Fibroblast of mammary gland (primary cell): ENCODE results near the gene CPXM2.
A peak's percentile ranks its signal among the peaks of the same experiment; 100 is the strongest.

Source experiments
- DNase-seq: peaks from one replicate; pipeline ENCODE4 v3.0.0-alpha.2; 2010; ENCODE audit warnings: low read depth
- H3K4me3 ChIP-seq: 2 replicates; pipeline ENCODE4 v1.5.1; 2011; ENCODE audit warnings: low read depth, mild to moderate bottlenecking, low read length, moderate library complexity; ENCODE audit not compliant: control insufficient read depth
- TF ChIP-seq, protein P1 (sequence below): conservative IDR thresholded peaks from 2 replicates; pipeline ENCODE4 v1.5.1; 2011; ENCODE audit warnings: low read depth, low read length, inconsistent platforms; ENCODE audit not compliant: control insufficient read depth, insufficient read depth

Gene CPXM2

GRCh38 chr10:123860856-123861255 lies 30.8 kb downstream of the CPXM2 start:
- TF ChIP-seq, protein P1, sequence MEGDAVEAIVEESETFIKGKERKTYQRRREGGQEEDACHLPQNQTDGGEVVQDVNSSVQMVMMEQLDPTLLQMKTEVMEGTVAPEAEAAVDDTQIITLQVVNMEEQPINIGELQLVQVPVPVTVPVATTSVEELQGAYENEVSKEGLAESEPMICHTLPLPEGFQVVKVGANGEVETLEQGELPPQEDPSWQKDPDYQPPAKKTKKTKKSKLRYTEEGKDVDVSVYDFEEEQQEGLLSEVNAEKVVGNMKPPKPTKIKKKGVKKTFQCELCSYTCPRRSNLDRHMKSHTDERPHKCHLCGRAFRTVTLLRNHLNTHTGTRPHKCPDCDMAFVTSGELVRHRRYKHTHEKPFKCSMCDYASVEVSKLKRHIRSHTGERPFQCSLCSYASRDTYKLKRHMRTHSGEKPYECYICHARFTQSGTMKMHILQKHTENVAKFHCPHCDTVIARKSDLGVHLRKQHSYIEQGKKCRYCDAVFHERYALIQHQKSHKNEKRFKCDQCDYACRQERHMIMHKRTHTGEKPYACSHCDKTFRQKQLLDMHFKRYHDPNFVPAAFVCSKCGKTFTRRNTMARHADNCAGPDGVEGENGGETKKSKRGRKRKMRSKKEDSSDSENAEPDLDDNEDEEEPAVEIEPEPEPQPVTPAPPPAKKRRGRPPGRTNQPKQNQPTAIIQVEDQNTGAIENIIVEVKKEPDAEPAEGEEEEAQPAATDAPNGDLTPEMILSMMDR: no peak
- no peak for DNase-seq
- H3K4me3 ChIP-seq: no peak overlapping the region

DNA sequence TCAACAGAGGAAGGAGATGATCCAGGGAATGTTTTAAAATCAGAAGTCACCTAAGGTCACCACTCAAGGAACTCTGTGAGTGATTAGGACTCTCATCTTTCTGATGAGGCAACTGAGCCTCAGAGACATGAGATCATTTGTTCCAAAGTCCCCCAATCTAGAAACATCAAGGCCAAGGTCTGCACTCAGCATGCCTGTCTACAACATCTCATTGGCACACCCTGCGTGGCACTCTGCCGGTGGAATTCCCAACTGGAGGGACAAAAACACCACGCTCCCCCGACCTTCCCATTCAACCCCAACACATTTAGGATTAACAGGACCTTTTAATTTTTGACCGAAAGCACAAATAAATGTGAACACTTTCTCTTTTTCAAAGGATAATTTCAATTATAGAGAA lies 31.4 kb downstream of the CPXM2 start:
- H3K4me3 ChIP-seq: no peak overlapping the region
- DNase-seq: no peak
- TF ChIP-seq, protein P1: no peak

DNA sequence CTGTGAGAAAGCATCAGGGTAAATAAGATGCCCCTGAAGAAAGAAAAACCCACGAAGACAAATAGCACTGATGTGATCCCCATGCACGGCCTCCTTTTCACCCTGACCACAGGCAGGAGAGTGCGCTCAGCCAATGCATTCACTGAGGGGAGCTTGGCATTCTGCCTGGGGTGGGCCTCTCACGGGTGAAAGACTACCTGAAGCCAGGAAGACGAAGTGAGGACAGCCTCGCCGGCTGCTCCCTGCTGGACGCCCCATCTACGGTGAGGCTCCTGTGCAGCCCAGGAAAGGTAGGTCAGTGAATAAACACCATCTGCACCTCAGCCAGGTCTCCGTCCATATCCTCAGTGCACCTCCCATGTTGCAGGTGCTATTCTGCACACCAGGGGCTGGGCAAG lies 32.0 kb downstream of the CPXM2 start:
- no peak overlapping the region for H3K4me3 ChIP-seq
- DNase-seq: no peak
- TF ChIP-seq, protein P1: no peak

DNA sequence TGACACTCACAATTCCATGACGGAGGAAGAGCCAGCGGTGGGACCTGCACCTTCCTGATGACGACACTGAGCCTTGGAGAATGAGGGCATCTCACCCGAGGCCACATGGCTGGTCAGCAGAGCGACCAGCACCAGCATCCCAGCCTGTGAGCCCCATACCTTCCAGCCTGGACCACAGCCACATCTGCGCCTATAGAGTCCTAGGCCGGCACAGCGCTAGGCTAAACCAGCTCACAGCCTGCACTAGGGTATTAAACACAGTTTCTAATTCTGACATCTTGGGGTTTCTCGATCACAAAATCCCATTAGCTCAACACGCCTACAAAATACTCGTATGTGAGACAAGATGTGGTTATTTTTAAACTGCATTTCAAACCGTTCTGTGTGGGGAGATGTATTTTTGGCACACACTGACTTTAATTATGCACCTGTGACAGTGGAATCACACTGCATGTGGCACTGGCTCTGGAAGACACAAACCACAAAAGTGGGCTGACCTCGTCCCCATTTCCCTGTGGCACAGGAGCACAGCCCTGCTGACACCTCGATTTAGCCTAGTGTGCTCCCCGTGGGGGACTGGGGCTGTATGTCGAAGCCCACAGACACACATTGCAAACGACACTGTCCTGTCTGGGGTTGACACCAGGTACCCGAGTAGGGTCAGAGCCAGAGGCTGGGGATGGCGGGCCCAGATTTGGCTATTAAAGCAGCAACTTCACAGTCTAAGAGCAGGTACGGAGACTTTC lies 32.5 kb downstream of the CPXM2 start:
- TF ChIP-seq, protein P1: no peak
- DNase-seq: no peak
- H3K4me3 ChIP-seq: no peak overlapping the region

GRCh38 chr10:123858077-123858681 lies 33.4 kb downstream of the CPXM2 start:
- TF ChIP-seq, protein P1: no peak
- DNase-seq: peak; percentile 88
- H3K4me3 ChIP-seq: no peak overlapping the region

DNA sequence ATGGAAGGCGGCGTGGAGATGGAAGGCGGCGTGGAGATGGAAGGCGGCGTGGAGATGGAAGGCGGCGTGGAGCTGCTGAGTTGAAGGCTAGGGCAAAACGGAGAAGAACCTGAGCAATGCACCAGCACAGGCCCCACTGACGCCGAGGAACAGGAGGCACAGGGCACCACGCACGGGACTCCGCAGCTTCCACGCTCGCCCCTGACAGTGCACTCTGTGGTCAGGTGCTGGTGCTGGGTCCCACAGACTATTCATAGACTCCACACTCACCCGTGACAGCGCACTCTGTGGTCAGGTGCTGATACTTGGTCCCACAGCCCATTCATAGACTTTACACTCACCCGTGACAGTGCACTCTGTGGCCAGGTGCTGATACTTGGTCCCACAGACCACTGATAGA lies 34.0 kb downstream of the CPXM2 start:
- DNase-seq: no peak
- H3K4me3 ChIP-seq: no peak overlapping the region
- TF ChIP-seq, protein P1: no peak
